Stimulated activated CD8-positive, alpha-beta memory T cell treated with anti-CD3 and anti-CD28 coated beads, Interleukin-12 subunit alpha, Interleukin-12 subunit beta, amount 100 ng/mL, for 24 hours (primary cell): Measurements from ENCODE around the gene CFAP20DC.
"Not testable (repeated sequence)": the region's sequence is repeated elsewhere in the genome, so short reads cannot be mapped to it uniquely, and the experiment has no call there.

Source experiments
- DNase-seq: peaks from one replicate; pipeline ENCODE4 v3.0.0-alpha.2; 2020; ENCODE audit errors: extremely low read depth

CFAP20DC gene

GRCh38 chr3:58962816-58963215, 87.0 kb downstream of the CFAP20DC start:
- no peak for DNase-seq

GRCh38 chr3:58962040-58962651, 87.7 kb downstream of the CFAP20DC start:
- DNase-seq = no peak

DNA sequence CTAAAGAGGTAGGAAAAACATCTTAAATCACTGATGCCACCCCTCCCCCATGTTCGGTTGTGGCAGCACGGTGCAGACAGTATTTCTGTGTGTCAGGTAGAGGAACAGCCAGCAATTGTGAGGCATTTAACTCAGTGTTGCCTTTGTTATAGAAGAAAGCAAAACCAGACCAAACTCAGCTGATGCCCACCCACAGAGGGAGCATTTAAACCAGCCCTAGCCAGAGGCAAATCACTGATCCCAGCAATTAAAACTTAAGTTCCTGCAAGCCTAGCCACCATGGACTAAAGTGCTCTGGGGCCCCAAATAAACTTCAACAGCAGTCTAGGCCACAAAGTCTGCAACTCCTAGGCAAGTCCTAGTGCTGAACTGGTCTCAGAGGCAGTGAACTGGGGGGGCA, 94.5 kb downstream of the CFAP20DC start:
- DNase-seq = no peak

DNA sequence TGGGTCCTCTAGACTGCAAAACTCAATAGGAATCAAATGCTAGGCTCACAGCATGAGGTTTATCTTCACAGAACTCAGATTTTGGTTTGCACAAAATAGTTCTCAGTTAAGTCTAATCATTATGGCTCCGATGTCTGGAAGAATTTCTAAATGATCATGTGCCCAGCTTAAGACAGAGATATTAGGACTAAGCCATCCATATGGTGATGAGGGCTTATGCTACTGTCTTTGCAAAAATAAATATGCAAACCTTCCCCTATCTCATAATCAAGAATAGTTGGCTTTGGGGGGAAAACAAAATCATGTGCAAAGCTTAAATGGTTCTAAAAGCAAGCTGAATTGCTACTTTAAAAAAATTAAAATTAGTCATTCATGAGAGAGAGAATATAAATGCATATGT, 96.5 kb downstream of the CFAP20DC start:
- DNase-seq = no peak

DNA sequence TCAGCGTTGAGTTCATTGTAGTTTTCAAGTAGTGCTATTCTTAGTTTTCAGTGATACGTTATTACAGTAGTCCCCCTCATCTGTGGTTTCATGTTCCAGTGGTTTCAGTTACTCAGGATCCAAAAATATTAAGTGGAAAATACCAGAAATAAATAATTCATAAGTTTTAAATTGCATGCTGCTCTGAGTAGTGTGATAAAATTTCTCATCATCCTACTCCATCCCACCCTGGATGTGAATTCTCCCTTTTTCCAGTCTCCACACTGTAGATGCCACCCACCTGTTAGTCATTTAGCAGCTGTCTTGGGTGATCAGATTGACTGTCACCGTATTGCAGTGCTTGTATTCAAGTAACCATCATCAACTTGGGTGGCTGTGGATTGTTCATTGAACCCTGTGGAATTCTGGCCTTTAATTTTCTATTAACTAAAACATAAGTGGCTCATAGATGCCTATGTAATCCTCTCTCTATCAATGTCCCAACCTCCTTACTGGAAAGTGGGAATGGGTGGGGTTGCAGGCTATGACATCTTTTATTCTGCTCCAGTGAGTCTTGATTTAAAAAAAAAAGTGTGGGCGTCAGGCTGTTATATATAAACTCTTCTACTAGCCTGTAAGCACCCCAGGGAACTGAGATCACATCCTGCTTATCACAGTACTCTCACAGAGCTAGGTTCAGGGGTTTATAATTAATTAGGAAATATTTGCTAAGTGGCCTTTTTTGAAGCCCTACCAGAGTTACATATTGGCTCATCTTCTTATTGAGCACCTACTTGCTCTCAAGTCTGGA, 97.5 kb downstream of the CFAP20DC start:
- no peak for DNase-seq

DNA sequence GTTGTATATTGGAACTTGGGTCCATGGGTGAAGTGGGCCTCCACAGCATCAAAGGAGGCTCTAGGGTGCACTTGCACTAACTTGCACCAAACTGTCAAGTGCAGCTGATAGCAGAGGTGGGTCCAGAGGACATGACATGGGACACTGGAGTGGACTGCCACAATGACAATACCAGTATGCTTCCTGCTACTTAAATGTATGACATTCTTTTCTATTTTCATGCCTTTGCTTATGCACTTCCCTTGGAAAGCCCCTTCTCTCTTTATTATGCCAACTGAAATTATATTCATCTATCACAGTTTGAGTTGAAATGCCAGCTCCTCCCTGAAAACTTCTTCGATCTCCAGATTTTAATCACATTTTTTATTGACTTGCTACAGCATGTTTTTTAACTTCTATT, 101.8 kb downstream of the CFAP20DC start:
- DNase-seq = no peak

- no peak for DNase-seq
These were observed 103.0 kb downstream of the CFAP20DC start for GRCh38 chr3:58946875-58947274.

DNA sequence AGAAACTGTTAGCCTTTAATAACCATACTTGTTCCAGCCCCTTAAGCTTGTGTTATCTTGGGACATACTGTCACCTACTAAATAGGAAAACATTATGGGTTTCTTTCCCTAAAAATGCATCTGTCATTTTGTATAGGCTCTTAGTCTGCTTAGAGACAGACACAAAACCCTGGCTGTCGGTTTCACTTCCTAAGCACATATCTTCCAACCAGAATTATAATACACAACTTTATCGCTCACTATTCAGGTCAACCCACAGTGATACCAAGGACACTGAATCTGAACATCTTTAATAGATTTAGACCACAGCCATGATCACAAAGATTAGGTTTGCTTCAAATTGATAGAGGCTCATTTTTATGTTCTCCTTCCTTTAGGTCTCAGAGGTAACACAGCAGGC, 111.8 kb downstream of the CFAP20DC start:
- no peak for DNase-seq

DNA sequence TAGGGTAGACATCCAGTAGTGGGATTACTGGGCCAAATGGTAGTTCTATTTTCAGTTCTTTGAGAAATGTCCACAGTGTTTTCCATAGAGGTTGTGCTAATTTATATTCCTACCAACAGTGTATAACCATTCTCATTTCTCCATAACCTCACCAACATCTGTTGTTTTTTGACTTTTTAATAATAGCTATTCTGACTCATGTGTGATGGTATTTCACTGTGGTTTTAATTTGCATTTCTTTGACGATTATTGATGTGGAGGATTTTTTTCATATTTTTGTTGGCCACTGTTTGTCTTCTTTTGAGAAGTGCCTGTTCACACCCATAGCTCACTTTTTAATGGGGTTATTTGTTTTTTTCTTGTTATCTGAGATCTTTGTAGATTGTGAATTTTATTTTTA, 125.2 kb downstream of the CFAP20DC start:
- no peak for DNase-seq

- no peak for DNase-seq
These were observed 149.4 kb downstream of the CFAP20DC start for GRCh38 chr3:58900386-58900785.

DNA sequence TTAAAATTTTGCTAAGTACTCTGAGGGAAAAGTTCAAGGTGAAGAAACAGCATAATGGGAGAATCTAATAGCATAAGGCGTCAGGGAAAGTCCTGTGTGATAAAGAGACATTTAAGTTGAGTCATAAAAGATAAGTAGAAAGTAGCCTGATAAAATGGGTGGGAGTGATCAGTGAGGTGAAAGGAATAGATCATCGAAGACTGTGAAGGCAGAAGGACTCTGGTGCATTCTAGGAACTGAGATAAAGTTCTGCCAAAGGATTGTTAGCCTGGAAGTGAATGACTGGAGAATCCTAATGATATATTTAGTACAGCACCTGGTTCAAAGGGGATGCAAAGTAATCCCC, 149.9 kb downstream of the CFAP20DC start:
- no peak for DNase-seq

- peak; percentile 16 for DNase-seq
These were observed 150.5 kb downstream of the CFAP20DC start for GRCh38 chr3:58899159-58899952.

DNA sequence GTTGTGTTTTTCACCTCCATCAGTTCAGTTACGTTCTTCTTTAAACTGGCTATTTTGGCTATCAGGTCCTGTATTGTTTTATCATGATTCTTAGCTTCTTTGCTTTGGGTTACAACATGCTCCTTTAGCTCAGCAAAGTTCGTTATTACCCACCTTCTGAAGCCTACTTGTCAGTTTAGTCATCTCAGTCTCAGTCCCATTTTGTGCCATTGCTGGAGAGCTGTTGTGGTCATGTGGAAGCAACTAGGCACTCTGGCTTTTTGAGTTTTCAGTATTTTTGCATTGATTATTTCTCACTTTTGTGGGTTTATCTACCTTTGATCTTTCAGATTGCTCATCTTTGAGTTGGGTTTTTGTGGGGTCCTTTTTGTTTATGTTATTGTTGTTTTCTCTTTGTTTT, 151.3 kb downstream of the CFAP20DC start:
- DNase-seq = no peak

- DNase-seq = no peak
These were observed 152.2 kb downstream of the CFAP20DC start for GRCh38 chr3:58897646-58898045.

DNA sequence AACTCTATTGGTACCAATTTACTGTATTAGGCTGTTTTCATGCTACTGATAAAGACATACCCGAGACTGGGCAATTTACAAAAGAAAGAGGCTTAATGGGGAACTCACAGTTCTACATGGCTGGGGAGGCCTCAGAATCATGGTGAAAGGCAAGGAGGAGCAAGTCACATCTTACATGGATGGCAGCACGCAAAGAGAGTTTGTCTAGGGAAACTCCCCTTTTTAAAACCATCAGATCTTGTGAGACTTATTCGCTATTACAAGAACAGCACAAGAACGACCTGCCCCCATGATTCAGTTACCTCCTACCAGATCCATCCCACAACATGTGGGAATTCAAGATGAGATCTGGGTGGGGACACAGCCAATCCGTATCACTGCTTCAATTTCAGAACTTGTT, 154.1 kb downstream of the CFAP20DC start:
- DNase-seq = not testable (repeated sequence)

GRCh38 chr3:58892526-58892925, 157.3 kb downstream of the CFAP20DC start:
- DNase-seq = not testable (repeated sequence)

DNA sequence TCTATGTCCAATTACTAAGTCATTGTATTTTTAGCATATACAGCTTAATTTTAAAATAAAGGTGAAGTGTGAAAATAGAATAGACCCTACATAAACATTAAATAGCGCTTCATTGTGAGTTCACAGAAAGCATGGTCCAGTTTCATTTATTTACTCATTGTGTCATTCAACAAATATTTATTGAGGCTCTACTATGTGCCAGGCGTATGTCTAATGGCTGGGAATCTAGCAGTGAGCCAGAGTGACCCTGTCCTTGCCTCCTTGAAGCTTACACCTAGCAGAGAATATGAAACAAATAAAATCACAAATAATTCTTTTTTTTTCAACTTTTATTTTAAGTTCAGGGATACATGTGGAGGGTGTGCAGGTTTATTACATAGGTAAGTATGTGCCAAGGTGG, 161.7 kb downstream of the CFAP20DC start:
- DNase-seq = no peak

DNA sequence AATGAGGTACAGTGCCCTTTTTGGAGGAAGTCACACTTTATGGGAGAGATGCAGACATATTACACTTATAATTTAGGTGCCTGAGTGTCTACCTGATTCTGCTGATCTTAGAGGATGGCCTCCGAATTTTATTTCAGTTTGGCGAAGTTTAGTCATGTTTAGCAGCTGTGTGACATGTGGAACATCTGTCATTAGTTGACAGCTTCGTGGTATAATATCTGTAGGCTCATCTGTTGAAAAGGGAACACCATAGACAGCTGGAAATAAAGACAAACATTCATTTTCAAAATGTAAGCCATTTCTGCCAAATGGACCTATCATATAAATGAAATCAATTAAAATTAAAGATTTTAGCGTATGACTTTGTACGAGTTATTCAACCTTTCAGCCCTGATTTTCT, 165.4 kb downstream of the CFAP20DC start:
- no peak for DNase-seq

DNA sequence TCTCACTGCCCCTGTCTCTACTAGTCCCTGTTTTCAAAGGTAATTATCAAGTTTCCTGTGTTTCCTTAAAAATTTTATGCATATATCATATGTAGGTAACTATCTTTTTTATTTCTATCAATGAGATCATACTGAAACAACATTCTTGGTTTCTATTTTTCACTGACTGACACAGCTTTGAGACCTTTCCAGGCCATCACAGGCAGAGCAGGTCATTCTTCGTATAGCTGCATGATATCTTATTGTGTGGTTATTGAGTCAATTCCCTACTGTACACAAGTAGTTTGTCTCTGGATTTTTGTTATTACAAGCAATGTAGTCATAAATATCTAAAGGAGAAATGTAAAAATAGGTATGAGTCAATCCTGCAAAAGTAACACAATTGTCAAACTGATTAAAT, 169.6 kb downstream of the CFAP20DC start:
- DNase-seq = no peak

DNA sequence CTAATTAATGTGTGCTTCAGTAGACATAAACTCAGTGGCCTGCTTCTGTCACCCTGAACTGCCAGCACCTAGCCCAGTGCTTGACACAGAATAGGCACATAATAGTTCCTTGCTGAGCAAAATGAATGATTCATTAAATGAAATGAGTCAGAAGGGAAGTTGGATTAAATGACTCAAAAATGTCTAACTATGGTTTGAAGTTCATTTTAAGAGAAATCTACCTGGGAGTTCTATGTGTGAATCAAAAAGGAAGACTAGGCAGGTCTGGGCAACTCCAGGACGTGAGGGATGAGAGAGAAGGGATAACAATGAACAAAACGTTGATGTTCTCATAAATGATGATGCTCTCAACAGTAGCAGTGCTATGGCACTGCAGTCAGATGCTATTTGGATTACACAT, 175.0 kb downstream of the CFAP20DC start:
- DNase-seq = no peak

DNA sequence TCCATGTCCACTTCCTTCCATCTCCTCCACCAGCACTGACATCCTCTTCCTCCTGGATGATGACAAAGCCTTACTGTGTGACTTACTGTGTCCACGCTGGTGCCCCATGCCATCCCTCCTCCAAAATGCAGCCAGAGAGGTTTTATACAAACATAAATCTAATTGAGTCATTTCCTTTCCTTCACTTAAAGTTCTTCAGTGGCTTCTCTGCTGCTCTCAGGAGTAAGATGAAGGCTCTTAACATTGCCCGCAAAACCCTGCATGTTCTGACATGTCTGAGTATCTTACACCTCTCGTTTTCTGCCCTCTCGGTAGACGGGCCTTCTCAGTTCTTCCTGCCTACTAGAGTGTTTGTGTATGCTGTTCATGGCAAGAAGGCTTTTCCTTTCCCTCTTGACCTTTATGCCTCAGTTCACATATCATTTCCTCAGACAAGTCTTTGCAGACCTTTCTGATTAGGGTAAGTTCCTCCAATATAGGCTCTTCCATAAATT, 175.5 kb downstream of the CFAP20DC start:
- no peak for DNase-seq

- DNase-seq = no peak
These were observed 181.6 kb downstream of the CFAP20DC start for GRCh38 chr3:58868097-58868779.
